Globus pallidus (tissue), 1 donor: Measurements from ENCODE around the gene LAMA5.
A peak's percentile ranks its signal among the peaks of the same experiment; 100 is the strongest.

Source experiments
- DNase-seq: peaks from one replicate; pipeline ENCODE4 v3.0.0-alpha.2; 2015; ENCODE audit warnings: low spot score

The LAMA5 gene

DNA sequence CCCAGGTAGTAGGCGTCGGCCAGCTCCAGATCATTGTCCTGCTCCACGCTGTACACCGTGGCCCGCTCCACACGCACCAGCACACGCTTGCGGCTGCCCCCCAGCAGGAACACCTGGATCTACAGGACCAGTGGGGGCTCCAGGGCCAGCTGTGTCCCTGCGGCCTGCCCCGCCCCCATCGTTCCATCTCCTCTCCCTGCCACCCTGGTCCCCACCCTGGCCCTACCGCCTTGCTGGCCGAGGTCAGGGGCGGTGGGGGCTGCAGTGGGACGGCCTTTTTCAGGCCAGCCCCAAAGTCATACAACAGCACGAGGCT, 54.5 kb downstream of the LAMA5 start:
- no peak for DNase-seq

DNA sequence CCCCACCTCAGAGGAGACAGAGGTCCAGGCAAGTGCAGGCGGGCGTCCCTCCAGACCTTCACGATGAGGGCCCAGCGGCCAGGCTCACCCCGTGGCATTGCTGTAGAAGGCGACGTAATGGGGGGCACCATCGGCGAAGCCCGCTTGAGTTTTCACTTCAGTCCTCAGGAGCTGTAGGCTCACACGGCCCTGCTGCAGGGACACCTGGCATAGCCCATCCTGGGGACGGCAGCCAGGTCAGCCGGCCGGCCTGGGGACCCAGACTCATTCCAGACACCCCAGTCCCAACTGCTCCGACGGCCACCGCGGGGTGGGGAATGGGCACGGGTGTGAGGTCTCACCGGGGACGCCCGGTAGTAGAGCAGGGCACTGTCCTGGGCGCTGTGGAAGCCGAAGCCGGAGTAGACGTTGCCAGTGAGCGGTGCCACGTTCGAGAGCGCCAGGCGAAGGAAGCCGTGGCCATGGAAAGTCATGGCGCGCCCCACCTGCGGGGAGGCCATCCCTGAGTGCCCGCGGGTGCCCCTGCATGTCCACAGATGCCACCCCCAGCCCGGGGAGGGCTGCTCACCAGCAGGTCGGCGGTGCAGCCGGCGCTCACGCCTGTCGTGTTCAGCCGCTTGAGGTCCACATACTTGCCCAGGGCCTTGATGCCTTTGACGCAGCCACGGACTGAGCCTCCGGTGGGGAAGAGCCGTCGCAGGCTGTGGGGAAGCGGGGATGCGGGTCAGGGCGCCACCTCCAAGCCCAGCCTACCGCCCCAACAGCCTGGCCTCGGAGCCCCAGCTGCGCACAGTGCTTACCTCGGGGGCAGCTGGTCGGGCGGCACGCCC, 55.1 kb downstream of the LAMA5 start:
- DNase-seq = no peak

DNA sequence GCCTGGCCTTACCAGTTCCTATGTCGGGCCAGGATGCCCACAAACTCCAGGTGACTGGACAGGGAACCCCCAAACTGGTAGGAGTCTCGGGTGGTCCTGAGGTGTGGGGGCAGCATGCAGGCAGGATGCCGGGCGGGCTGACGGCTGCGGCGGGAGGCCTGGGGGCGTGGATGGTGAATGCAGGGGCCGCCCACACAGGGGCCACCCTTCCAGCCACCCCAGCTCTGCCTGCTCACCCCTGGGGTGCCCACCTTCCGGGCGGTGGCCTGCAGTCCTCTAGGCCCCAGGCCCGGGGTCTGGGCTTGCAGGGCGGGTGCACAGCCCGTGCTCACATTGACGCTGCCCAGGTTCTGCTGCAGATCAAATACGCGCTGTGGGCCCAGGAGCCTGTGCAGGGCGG, 56.0 kb downstream of the LAMA5 start:
- DNase-seq = no peak

DNA sequence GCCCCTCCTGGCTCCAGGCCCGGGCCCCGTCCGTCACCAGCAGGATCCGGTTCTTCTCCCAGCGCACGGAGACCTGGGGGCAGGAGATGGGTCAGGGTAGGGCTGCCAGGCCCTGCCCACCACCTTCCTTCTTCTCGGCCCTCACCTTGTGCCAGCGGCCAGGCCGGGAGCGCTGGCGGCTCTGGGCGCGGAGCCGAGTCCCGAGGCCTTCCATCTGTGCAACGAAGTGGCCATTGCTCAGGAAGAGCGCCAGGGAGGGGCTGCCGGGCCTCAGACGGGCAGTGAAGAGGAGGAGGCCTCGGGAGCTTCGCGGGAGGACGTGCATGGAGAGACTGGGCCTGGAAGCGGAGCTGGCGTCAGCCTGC, 56.4 kb downstream of the LAMA5 start:
- DNase-seq = no peak

DNA sequence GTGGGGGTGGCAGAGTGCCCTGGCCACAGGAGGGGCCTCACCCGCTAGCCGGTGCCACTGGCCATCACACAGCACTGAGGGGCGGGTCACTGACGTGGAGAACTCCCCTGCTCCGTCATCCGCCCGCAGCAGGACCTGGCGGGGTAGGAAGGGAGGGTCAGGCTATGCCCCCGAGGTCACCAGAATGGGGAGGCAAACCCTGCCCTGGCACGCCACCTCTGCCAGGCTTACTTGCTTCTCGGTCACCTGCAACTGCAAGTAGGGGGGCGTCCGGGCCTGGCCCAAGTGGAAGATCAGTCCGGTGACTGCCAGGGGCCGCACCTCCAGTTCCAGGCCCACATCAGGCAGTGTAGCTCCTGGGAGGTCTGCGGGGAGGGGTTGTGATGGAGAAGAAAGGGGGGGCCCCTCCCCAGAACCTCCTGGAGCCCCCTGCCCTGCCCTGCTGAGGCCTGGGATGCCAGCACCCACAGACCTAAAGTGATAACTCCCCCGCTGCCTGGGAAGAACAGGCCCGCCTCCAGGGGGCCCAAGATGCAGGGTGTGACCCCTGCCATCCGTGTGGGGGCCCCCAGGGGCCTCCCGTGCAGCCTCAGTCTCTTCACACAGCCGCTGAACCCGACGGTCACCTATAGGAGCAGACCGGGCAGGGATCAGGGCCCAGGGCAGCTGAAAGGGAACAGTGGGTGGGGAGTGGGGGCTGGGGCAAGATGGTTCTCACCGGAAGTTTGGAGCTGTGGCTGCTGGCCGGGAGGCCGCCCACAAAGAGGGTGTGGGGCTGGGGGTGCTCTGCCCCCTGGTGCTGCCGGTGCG, 57.0 kb downstream of the LAMA5 start:
- DNase-seq = no peak

DNA sequence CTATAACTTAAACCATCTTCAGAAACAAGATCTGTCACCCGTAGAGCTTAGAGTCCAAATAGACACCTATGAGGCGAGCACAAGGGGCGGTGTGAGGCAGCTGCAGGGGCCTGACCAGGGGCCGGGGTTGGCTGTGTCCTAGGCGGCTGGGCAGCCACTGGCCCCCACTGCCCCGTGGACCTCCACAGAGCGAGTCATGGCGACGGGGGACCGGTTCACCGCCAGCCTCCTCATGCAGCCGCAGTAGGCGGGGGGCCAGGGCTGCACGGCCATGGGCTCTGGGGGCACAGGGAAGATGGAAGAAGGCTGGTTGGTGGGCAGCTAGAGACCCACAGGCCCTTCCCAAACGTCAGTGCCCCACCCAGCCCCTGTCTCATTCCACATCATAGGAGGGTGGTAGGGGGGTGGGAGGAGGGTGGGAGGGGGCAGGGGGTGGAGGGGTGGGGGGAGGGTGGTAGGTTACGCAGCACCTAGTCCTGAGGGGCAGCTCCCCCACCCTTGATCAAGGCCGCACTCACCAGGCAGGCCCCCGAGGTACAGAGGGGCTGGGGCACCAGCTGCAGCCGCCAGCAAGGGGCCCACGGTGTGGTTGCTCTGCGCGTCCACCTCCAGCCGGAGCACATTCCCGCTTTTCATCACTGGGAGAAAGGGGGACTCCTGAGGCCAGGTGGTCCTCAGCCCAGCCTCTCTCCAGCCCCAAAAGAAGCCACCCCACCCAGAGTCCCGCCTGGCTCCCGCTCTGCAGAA, 57.7 kb downstream of the LAMA5 start:
- no peak for DNase-seq

DNA sequence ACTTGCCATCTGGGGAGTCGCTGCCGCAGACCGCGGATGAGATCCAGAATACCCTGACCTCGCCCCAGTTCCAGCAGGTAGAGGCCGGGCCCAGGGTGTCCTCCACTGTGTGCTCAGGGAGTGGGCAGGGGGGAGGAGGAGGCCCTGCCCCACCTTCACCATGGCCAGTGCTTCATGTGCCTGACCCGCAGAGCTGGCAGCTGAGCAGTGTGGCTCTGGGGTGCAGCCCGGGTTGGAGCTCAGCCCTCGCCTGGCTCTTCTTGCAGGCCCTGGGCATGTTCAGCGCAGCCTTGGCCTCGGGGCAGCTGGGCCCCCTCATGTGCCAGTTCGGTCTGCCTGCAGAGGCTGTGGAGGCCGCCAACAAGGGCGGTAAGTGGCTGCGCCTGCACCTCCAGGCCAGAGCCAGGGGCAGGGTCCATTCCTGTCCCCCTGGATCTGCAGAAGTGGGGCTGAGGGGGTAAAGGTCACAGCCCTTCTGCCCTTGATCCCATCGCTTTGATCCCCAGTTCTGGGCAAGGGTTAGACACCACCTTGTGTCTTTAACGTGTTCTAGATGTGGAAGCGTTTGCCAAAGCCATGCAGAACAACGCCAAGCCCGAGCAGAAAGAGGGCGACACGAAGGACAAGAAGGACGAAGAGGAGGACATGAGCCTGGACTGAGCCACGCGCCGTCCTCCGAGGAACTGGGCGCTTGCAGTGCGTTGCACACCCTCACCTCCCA, 58.9 kb downstream of the LAMA5 start:
- DNase-seq = peak; percentile 33

DNA sequence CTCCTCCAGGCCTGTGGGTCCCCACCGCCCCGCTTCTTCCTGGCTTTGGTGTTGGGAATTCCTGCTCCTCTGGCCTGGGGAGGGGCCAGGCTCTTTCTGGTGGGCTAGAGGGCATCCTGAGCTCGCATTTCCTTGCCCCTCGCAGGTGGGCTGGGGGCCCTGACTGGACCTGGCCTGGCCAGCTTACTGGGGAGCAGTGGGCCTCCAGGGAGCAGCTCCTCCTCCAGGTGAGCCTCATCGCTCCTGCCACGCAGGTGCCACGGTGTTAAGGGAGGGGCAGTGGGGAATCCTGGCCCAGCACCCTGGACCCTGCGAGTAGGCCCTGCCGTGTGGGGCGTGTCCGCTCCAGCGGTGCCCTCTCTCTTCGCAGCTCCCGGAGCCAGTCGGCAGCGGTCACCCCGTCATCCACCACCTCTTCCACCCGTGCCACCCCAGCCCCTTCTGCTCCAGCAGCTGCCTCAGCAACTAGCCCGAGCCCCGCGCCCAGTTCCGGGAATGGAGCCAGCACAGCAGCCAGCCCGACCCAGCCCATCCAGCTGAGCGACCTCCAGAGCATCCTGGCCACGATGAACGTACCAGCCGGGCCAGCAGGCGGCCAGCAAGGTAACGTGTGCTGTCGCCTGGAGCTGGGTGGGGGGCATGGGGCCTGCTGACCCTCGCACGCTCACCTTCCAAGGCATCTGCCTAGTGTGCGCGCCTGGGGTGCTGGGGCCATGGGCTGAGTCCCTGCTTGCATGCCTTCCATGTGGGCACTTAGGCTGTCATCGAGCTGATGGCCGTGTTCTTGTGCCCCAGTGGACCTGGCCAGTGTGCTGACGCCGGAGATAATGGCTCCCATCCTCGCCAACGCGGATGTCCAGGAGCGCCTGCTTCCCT, 59.6 kb downstream of the LAMA5 start:
- no peak for DNase-seq

DNA sequence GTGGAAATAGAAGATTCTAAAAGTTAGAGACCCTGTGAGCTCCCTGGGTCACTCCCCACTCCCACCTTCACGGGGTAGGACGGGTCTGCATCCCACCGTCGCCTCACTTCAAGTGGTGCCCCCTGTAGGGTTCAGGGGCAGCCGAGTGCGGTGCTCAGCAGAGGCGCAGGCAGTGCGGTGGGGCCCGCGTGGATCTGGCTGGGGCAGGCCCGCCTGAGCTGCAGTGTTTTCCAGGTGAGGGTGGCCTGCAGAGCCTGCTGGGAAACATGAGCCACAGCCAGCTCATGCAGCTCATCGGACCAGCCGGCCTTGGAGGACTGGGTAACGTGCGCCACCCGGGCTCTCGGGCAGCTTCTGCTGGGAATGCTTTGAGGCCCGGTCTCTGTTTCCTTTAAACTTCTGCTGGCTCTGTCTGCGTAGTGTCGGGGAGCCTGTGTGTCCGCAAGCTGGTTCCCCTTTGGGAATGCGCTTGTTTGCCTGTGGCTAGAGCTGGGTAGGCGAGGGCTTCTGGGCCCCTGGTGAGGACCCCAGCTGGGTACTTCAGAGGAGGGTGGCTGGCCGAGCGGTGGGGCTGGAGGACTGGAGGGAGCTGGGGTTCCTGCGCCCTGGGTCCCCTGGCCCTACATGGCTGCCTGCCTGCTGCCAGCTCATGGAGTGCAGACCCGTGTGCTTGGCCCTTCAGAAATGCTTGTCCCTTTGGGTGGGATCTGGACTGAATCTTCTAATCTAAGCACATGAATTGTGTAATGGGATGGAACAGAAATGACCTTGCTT, 60.5 kb downstream of the LAMA5 start:
- no peak for DNase-seq

DNA sequence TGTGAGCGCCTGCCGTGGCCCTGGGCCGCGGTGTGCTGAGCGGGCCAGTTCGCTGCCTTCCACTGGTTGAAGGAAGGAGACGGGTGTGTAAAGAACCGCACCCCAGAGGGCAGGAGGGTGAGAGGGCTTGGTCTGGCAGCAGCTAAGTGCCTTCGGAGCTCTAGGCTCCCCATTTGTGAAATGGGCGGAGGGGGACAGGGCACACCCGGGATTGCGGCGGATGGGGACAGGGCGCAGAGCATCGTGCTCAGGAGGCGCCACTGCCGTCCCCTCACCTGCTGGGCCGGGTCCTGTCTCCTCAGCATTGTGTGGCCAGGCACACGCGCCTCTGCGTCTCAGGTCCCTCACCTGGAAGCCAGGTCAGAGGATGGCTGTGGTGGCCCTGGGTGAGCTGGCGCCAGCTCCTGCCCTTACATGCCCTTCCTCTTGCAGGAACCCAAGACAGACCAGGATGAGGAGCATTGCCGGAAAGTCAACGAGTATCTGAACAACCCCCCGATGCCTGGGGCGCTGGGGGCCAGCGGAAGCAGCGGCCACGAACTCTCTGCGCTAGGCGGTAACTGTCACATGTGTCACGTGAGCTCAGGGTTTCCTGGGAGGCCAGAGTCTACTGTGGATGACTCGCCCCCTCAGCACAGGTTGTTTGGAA, 61.2 kb downstream of the LAMA5 start:
- no peak for DNase-seq

DNA sequence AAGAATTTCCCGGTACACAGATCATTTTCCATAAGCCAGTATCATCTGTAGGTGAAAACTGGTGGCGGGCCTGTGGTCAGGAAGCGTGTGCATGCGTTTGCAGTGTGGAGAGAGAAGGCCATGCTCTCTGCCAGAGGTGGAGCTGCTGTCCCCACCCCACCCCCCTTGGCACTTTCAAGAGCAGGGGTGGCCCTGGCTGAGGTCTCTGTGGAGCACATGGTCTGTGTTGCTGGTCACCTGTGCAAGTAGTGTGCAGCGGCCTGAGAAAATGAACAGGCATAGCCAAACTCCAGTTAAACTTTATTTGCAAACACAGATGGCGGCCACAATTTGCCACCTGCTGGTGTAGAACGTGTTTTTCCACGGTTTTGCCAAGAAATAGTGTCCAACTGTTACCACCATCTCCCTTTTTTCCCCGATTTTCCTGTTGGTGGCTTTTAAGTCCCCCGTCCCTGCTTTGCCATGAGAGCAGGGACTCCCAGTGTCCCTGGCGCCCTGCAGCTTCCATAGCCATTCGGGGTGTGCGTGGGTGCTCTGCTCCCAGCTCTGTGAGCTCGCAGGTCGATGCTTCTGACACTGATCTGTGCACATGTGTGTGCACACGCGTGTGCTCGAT, 61.9 kb downstream of the LAMA5 start:
- DNase-seq = no peak

DNA sequence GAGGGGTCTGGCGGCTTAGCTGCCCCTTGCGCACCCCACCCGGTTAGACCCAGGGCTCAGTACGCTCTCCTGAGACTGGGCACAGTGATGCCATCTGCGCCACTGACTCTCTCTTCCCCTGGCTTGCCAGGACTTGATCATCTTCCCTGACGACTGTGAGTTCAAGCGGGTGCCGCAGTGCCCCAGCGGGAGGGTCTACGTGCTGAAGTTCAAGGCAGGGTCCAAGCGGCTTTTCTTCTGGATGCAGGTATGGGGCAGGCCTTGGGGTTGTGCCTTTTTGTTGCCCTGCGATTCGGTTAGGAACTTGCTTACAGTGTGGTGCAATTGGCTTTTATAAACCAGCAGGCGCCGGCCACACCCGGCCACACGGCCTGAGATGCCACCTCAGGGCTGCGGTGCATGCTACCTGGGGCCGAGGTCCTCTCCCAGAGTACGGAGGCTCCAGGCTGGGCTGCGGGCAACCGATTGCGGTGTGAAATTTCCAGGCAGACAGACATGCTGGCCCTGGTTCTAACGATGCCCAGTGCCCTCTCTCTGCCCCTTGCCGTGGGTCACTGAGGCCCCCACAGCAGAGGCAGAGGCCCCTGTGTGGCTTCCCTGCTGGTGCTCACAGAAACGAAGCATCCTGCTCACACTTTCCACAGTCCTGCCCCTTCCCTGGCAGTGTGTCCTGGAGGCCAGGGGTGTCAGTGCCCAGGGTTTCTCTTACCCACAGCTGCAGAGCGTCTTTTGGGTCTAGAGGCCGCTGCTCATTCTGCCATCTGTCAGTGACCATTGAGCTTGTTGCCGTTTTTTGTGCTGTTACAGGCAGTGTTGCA, 62.6 kb downstream of the LAMA5 start:
- DNase-seq = no peak

DNA sequence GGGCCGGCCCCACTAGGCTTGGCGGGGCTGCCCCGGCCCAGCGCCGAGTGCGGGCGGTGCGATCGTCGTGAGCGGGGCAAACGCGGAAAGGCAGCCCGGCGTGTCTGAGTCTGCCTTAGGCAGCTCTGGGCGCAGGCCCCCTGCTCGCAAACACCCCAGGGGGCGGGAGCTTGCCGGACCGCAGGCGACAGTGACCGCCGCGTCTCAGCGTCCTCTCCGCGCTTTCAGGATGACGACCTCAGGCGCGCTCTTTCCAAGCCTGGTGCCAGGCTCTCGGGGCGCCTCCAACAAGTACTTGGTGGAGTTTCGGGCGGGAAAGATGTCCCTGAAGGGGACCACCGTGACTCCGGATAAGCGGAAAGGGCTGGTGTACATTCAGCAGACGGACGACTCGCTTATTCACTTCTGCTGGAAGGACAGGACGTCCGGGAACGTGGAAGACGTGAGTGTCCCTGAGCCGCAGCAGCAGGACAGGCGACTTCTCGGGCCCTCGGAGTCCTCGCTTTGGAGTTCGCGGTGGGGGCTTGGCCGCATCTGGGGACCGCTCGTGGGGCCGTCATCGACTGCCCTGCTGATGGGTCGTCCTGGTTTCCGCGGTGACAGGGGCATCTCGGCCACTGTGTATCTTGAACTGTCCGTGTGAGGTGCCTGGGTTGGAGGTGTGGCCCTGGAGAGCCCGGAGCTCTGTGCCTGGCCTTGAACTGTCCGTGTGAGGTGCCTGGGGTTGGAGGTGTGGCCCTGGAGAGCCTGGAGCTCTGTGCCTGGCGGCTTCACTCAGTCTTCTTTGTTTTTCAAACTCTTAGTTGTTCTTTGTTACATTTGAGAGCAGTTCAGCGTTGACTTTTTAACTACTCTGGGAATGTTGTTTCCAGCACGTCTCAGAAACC, 63.5 kb downstream of the LAMA5 start:
- no peak for DNase-seq

DNA sequence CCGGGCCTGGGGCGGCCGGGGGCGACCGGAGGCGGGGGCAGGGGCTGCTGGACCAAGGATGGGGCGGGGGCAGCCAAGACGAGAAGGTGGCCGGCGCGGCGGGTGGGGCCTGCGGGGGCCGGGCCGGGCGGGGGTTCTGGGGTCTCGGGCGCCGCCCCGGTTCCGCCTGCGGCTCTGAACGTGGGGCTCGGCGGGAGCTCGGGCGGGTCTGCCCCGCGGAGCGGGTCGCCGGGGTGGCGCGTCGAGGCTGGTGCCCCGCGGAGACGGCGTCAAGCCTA, 64.1 kb downstream of the LAMA5 start:
- DNase-seq = no peak

DNA sequence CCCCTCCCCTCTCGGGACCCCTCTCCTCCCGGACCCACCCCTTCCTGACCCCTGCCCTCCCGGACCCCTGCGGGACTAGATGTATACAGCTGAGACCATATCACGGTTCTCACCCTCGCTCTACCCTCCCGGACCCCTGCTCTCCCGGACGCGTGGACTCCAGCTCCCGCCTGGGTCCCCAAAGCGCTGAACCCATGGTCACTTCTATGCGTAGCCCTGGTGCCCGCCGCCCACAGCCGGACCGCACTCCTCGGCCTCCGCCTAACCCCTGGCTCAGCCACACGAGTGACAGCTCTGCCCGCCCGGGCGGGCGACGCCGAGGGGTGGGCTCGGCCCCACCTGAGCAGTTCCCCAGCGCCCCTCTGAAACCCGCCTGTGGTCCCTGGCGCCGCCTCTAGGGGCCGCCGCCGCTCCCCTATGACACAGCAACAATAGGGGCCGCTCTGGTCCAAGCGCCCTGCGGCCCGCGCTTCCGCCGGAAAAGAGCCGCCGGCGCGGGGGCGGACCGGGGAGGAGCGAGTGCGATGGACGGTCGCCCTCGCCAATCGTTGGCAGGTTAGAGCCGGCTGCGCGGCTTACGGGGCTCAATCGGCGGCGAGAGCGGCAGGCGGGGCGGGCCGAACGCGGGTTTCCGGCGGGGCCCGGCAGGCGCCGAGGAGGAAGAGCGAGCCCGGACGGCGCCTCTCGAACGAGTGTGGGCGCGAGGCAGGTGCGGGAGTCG, 64.6 kb downstream of the LAMA5 start, which contains the start of gene ADRM1:
Gene ADRM1 (plus strand): TSS at position 657 of the 721 bp plus-strand sequence. CDS start 572 bp downstream, outside the sequence.
- DNase-seq = peak; percentile 94

DNA sequence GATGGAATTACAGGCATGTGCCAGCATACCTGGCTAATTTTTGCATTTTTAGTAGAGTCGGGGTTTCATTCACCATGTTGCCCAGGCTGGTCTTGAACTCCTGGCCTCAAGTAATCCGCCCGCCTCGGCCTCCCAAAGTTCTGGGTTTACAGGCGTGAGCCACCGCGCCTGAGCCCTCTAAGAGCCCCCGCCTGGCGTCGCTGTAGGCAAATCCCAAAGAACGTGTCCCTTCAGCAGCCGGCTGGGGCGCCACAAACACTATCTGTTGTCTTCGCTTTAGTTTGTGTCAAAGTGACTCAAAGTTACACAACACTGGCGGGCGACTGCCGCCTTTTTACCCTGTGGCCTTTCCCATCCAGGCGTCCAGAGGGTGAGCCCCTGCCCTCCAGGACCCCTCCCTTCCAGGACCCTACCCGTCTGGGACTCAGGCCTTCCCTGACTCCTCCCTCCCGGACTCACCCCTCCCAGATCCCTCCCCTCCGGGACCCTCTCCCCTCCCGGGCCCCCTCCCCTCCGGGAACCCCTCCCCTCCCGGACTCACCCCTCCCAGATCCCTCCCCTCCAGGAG, 65.3 kb downstream of the LAMA5 start:
- DNase-seq = peak; percentile 83
